K562 (cell line): ENCODE measurements around the gene NLGN3. TPM values are rescaled to one million over a fixed set of nuclear protein-coding genes. Genes with fewer than 3 reads are reported as not detected.

Experiments
- BHLHE40 ChIP-seq: IDR thresholded peaks from 2 replicates; pipeline ENCODE4 v1.6.1; 2011; ENCODE audit warnings: low read length, improper control_type of control experiment
- ERF ChIP-seq: fragments of 450-650 bp; formaldehyde crosslinking; IDR thresholded peaks from 2 replicates; pipeline ENCODE4 v1.4.0; 2020; ENCODE audit warnings: mild to moderate bottlenecking, mixed read lengths
- FOXJ2 ChIP-seq: fragments of 200-800 bp; sonication (Bioruptor generic); IDR thresholded peaks from 2 replicates; pipeline ENCODE4 v1.6.1; 2016; ENCODE audit warnings: missing genetic modification characterization, missing compliant biosample characterization
- MNT ChIP-seq, 2 experiments: fragments of 450-650 bp; conservative IDR thresholded peaks; 2 replicates each; pipeline ENCODE4 v1.6.1; 2017; ENCODE audit warnings: mild to moderate bottlenecking in 2 of 2, moderate library complexity in 2 of 2
- NR2C1 ChIP-seq, 2 experiments: fragments of 450-650 bp; IDR thresholded peaks; 2 replicates each; pipeline ENCODE4 v1.6.1; 2017; ENCODE audit warnings: mild to moderate bottlenecking in 2 of 2, antibody characterized with exemption in 1 of 2, inconsistent platforms in 1 of 2, missing compliant biosample characterization in 1 of 2, missing genetic modification characterization in 1 of 2
- TRIM28 ChIP-seq: fragments of 450-650 bp; IDR thresholded peaks from 2 replicates; pipeline ENCODE4 v1.6.1; 2017
- ZC3H4 ChIP-seq: sonication (generic); formaldehyde crosslinking; IDR thresholded peaks from 2 replicates; pipeline ENCODE4 v1.9.0; 2021; ENCODE audit warnings: missing genetic modification reagents, borderline replicate concordance
- ZKSCAN8 ChIP-seq: fragments of 200-800 bp; sonication (Bioruptor generic); IDR thresholded peaks from 2 replicates; pipeline ENCODE4 v1.6.1; 2016; ENCODE audit warnings: missing genetic modification characterization, missing compliant biosample characterization
- ZNF592 ChIP-seq: fragments of 450-650 bp; IDR thresholded peaks from 2 replicates; pipeline ENCODE4 v1.6.1; 2017; ENCODE audit warnings: antibody characterized with exemption, mild to moderate bottlenecking
- ZNF707 ChIP-seq: fragments of 250-450 bp; sonication (Bioruptor Pico); conservative IDR thresholded peaks from 2 replicates; pipeline ENCODE4 v1.8.0; 2022; ENCODE audit warnings: inconsistent platforms, mild to moderate bottlenecking, moderate library complexity
- polyA plus RNA-seq, 8 experiments: library from polyadenylated mRNA; depleted of rRNA in 4 of 8; stranded (reverse) in 5 of 8; unstranded in 3 of 8; fragments of >200 nt; fragmentation: Nextera tagmentation in 2 of 8; fragmentation: Illumina TruSeq in 1 of 8; extraction: Ambion mirVana in 2 of 8; extraction: Trizol in 1 of 8; gene quantifications; 2 replicates each; pipeline versions ENCODE4 v1.2.1 to v1.2.3, GENCODE V29; 2011 to 2014; ENCODE audit warnings: inconsistent platforms in 1 of 8, missing spikeins in 1 of 8
- total RNA-seq, 7 experiments: library from RNA; depleted of rRNA in 6 of 7; stranded (reverse); fragments of >200 nt in 6 of 7; fragmentation: Illumina TruSeq in 2 of 7; extraction: Trizol in 2 of 7; gene quantifications; 2 replicates each; pipeline versions ENCODE4 v1.2.1 to v1.2.3, GENCODE V29; 2011 to 2021; ENCODE audit warnings: low replicate concordance in 1 of 7

Gene NLGN3
- total and polyA plus RNA-seq, 9 of the 15 experiments (the other 6 are each of a cell fraction or from before 2014, with no cell fraction given): 0.03 to 0.86 (median 0.25) TPM

- peak; percentile 75; the same call in 1 of the 2 replicates for TF ChIP-seq ZNF592
- TF ChIP-seq ZKSCAN8 (CRISPR knock-in tag): 0 out of 2 replicates have a peak, but pooled peaks have one; percentile 4
- 0 out of 2 replicates have a peak, but pooled peaks have one; percentile 29 for TF ChIP-seq ZC3H4 (CRISPR knock-in tag)
- TF ChIP-seq BHLHE40: peak; percentile 55; the same call in 1 of the 2 replicates
- TF ChIP-seq NR2C1 (IDR thresholded peaks at IDR 0.05): peak; percentile 15; the same call in 1 of the 2 replicates
- no peak; the same call in 1 of the 2 replicates for TF ChIP-seq NR2C1 (tag; IDR thresholded peaks at IDR 0.05)
- TF ChIP-seq ZNF707 (CRISPR knock-in tag): no peak
- peak in 1 of 2 experiments; percentile 55; a peak in 2 of 4 replicates for TF ChIP-seq MNT (conservative IDR thresholded peaks at IDR 0.05)
- peak; percentile 59; the same call in 1 of the 2 replicates for TF ChIP-seq FOXJ2 (tag)
- no peak for TF ChIP-seq ERF
- 0 out of 2 replicates have a peak, but pooled peaks have one; percentile 18 for TF ChIP-seq TRIM28
- TF ChIP-seq, all 486 proteins: peak for 15
These were observed 36.9 kb downstream of the NLGN3 start (continued) for GRCh38 chrX:71181558-71181909.
